ENCODE measurements around the gene CENPT. TPM values are rescaled to one million over a fixed set of nuclear protein-coding genes. Genes with fewer than 3 reads are reported as not detected.

CENPT gene
- total RNA-seq, 4 donors from 2014 or later: 29.4 to 70.2 (median 52.8) TPM

- no peaks in the 10 kb centered on the region for H3K9me3 ChIP-seq
- H3K27ac ChIP-seq: peak overlapping the region; percentile 94 to 99
- no peaks in the 10 kb centered on the region for H3K36me3 ChIP-seq
- H3K4me3 ChIP-seq: no peak overlapping the region
- intact Hi-C loops (cut with DNase I; ENCODE audit: low total_unique reads): no loop called here
- no peaks in the 10 kb centered on the region for H3K27me3 ChIP-seq
- H3K4me1 ChIP-seq: peaks cover 9 to 28% of the 10 kb centered on the region in 2 donors
- DNase-seq: no peak
- TF ChIP-seq CTCF (IDR thresholded peaks at IDR 0.05) (no peak), POLR2A (IDR thresholded peaks at IDR 0.05) (no peak)
These were observed 3.0 kb downstream of the CENPT start for GRCh38 chr16:67844497-67844896.

- H3K27me3 ChIP-seq: no peaks in the 10 kb centered on the region
- TF ChIP-seq POLR2A (IDR thresholded peaks at IDR 0.05) (no peak), CTCF (IDR thresholded peaks at IDR 0.05) (no peak)
- H3K36me3 ChIP-seq: no peaks in the 10 kb centered on the region
- peak overlapping the region; percentile 79 to 91 for H3K4me3 ChIP-seq
- DNase-seq: no peak
- H3K9me3 ChIP-seq: no peaks in the 10 kb centered on the region
- H3K4me1 ChIP-seq: peaks cover 9 to 24% of the 10 kb centered on the region in 2 donors
- intact Hi-C loops (cut with DNase I; ENCODE audit: low total_unique reads): no loop called here
- H3K27ac ChIP-seq: peak overlapping the region; percentile 99 to 100
These were observed 4.1 kb downstream of the CENPT start for GRCh38 chr16:67843343-67843765.

GRCh38 chr16:67842509-67843342 is 4.8 kb downstream of the CENPT start:
- peak in 1 of 4 experiments; percentile 22 for TF ChIP-seq CTCF (IDR thresholded peaks at IDR 0.05)
- TF ChIP-seq POLR2A (IDR thresholded peaks at IDR 0.05): no peak
- no peaks in the 10 kb centered on the region for H3K9me3 ChIP-seq
- H3K27me3 ChIP-seq: no peaks in the 10 kb centered on the region
- peaks cover 6 to 18% of the 10 kb centered on the region in 2 donors for H3K4me1 ChIP-seq
- intact Hi-C loops (cut with DNase I; ENCODE audit: low total_unique reads): no loop called here
- DNase-seq: peak in 1 of 2 donors; percentile 47
- H3K4me3 ChIP-seq: peak overlapping the region; percentile 79 to 91
- H3K27ac ChIP-seq: peak overlapping the region; percentile 99 to 100
- H3K36me3 ChIP-seq: no peaks in the 10 kb centered on the region

- peak; percentile 21 to 79 for TF ChIP-seq POLR2A (IDR thresholded peaks at IDR 0.05)
- peak; percentile 84 to 95 (median 94) for TF ChIP-seq CTCF (IDR thresholded peaks at IDR 0.05)
- peak; percentile 93 to 96 for DNase-seq
- no peaks in the 10 kb centered on the region for H3K36me3 ChIP-seq
- peak within 1 kb of the TSS; percentile 99 to 100 for H3K27ac ChIP-seq
- H3K4me3 ChIP-seq: peak within 1 kb of the TSS; percentile 79 to 91
- intact Hi-C loops (cut with DNase I; ENCODE audit: low total_unique reads): no loop called here
- H3K4me1 ChIP-seq: peaks cover 6 to 14% of the 10 kb centered on the region in 2 donors
- no peaks in the 10 kb centered on the region for H3K9me3 ChIP-seq
- H3K27me3 ChIP-seq: no peaks in the 10 kb centered on the region
These were observed 5.5 kb downstream of the CENPT start, which contains the start of gene THAP11 for GRCh38 chr16:67841816-67842508. Gene THAP11 (plus strand): TSS chr16:67842320. CDS start chr16:67842555, 235 bp downstream.
